ENCODE measurements around the gene DPYSL4. TPM values are rescaled to one million over a fixed set of nuclear protein-coding genes. Genes with fewer than 3 reads are reported as not detected.

Gene DPYSL4
- total and polyA plus RNA-seq, 7 donors, result 0.30 to 1.4 (median 0.82) TPM

- H3K27me3 ChIP-seq (ENCODE audit: insufficient read depth in 3 of 3, low read length in 2 of 3), result no peaks in the 10 kb centered on the region
- DNase-seq, result no peak
- H3K4me3 ChIP-seq, result no peak overlapping the region
- no peaks in the 10 kb centered on the region for H3K9me3 ChIP-seq
- 79 to 86% (median 82%) methylated on average over 15 of the region's 15 CpGs for WGBS, 3 donors
- no peaks in the 10 kb centered on the region for H3K36me3 ChIP-seq (ENCODE audit: insufficient read depth in 1 of 2, low read depth in 1 of 2)
- H3K4me1 ChIP-seq, result no peaks in the 10 kb centered on the region
- intact Hi-C loops (cut with DNase I), result no loop called here
- no peak overlapping the region for H3K27ac ChIP-seq
- TF ChIP-seq CTCF (IDR thresholded peaks at IDR 0.05), result no peak
- no peak for ATAC-seq
Measured at GRCh38 chr10:132237396-132237795, 50.6 kb downstream of the DPYSL4 start.

GRCh38 chr10:132237871-132238270 is 51.1 kb downstream of the DPYSL4 start:
- no peaks in the 10 kb centered on the region for H3K27me3 ChIP-seq (ENCODE audit: insufficient read depth in 3 of 3, low read length in 2 of 3)
- no peak for ATAC-seq
- DNase-seq, result peak in 1 of 2 donors; percentile 42

GRCh38 chr10:132238371-132239125 is 51.8 kb downstream of the DPYSL4 start:
- intact Hi-C loops (cut with DNase I), result no loop called here
- no peaks in the 10 kb centered on the region for H3K36me3 ChIP-seq (ENCODE audit: insufficient read depth in 1 of 2, low read depth in 1 of 2)
- no peaks in the 10 kb centered on the region for H3K27me3 ChIP-seq (ENCODE audit: insufficient read depth in 3 of 3, low read length in 2 of 3)
- no peak overlapping the region for H3K4me3 ChIP-seq
- H3K4me1 ChIP-seq, result no peaks in the 10 kb centered on the region
- no peak for TF ChIP-seq CTCF (IDR thresholded peaks at IDR 0.05)
- H3K9me3 ChIP-seq, result no peaks in the 10 kb centered on the region
- 81 to 93% (median 84%) methylated on average over 17 of the region's 17 CpGs for WGBS, 3 donors
- H3K27ac ChIP-seq, result no peak overlapping the region
- DNase-seq (peak in 1 of 2 donors; percentile 34), ATAC-seq (no peak)

More at GRCh38 chr10:132237871-132238270, 51.1 kb downstream of the DPYSL4 start:
- no peak for TF ChIP-seq CTCF (IDR thresholded peaks at IDR 0.05)
- Histone ChIP-seq H3K4me3 (no peak overlapping the region), H3K4me1 (no peaks in the 10 kb centered on the region), H3K27ac (no peak overlapping the region), H3K36me3 (ENCODE audit: insufficient read depth in 1 of 2, low read depth in 1 of 2) (no peaks in the 10 kb centered on the region), H3K9me3 (no peaks in the 10 kb centered on the region)
- WGBS, 3 donors, result 40 to 49% (median 43%) methylated on average over 9 of the region's 9 CpGs
- intact Hi-C loops (cut with DNase I), result no loop called here

- H3K36me3 ChIP-seq (ENCODE audit: insufficient read depth in 1 of 2, low read depth in 1 of 2), result no peaks in the 10 kb centered on the region
- no peaks in the 10 kb centered on the region for H3K27me3 ChIP-seq (ENCODE audit: insufficient read depth in 3 of 3, low read length in 2 of 3)
- H3K4me1 ChIP-seq, result no peaks in the 10 kb centered on the region
- intact Hi-C loops (cut with DNase I), result no loop called here
- no peak overlapping the region for H3K27ac ChIP-seq
- 77 to 78% (median 78%) methylated on average over 29 of the region's 29 CpGs for WGBS, 3 donors
- no peaks in the 10 kb centered on the region for H3K9me3 ChIP-seq
- DNase-seq (no peak), ATAC-seq (no peak)
- no peak overlapping the region for H3K4me3 ChIP-seq
- TF ChIP-seq CTCF (IDR thresholded peaks at IDR 0.05), result no peak
Measured at GRCh38 chr10:132239126-132240031, 52.6 kb downstream of the DPYSL4 start.
